WI38 (cell line): ENCODE data around the gene NBL1.
"Not testable (repeated sequence)": the region's sequence is repeated elsewhere in the genome, so short reads cannot be mapped to it uniquely, and the experiment has no call there.

Experiments
- H3K4me3 ChIP-seq: 2 replicates; pipeline ENCODE4 v1.5.1; 2011; ENCODE audit warnings: low read depth, mild to moderate bottlenecking, control low read depth, low read length
- TF ChIP-seq, protein P1 (sequence below): IDR thresholded peaks from 2 replicates; pipeline ENCODE4 v1.5.1; 2012; ENCODE audit warnings: low read depth, mild to moderate bottlenecking, control low read depth, low read length

Gene NBL1

GRCh38 chr1:19623523-19623922 is 20.6 kb upstream of the NBL1 start:
- no peak overlapping the region for H3K4me3 ChIP-seq
- TF ChIP-seq, protein P1, sequence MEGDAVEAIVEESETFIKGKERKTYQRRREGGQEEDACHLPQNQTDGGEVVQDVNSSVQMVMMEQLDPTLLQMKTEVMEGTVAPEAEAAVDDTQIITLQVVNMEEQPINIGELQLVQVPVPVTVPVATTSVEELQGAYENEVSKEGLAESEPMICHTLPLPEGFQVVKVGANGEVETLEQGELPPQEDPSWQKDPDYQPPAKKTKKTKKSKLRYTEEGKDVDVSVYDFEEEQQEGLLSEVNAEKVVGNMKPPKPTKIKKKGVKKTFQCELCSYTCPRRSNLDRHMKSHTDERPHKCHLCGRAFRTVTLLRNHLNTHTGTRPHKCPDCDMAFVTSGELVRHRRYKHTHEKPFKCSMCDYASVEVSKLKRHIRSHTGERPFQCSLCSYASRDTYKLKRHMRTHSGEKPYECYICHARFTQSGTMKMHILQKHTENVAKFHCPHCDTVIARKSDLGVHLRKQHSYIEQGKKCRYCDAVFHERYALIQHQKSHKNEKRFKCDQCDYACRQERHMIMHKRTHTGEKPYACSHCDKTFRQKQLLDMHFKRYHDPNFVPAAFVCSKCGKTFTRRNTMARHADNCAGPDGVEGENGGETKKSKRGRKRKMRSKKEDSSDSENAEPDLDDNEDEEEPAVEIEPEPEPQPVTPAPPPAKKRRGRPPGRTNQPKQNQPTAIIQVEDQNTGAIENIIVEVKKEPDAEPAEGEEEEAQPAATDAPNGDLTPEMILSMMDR: no peak

DNA sequence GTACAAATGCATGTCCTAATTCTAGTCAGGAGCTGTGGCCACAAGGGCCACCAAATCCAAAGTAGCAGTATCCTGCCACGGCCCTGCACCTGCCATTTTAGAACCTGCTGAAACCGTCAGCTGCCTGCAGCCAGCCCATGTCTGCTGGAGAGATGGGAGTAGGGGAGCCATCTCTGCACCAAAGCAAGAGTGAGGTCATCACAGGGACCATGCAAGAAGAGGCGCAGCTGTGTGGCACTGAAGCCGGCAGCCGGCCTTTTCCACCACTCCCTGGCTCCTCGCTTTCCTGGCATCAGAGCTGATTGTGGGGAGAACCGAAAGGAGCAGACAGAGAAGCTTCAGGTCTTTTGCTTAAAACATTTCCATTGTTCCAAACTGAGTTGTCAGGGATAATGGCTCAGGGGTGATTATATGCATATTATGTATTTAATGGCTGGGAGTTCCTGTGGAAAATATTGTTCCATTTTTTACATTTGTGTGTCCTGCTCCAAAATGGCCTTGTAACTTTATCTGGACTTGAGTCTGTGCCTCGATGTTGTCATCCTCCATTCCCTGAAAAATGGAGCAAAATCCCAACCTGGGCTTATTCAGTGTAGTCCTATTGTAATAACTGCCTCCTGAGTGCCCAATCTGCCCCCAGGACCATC is 18.7 kb upstream of the NBL1 start:
- H3K4me3 ChIP-seq: no peak overlapping the region
- TF ChIP-seq, protein P1: no peak

- TF ChIP-seq, protein P1: no peak
- no peak overlapping the region for H3K4me3 ChIP-seq
Observed at GRCh38 chr1:19628879-19629278, 15.2 kb upstream of the NBL1 start.

- no peak overlapping the region for H3K4me3 ChIP-seq
- TF ChIP-seq, protein P1: no peak
Observed at GRCh38 chr1:19629357-19629756, 14.8 kb upstream of the NBL1 start.

GRCh38 chr1:19630192-19630591 is 13.9 kb upstream of the NBL1 start:
- H3K4me3 ChIP-seq: not testable (repeated sequence)

DNA sequence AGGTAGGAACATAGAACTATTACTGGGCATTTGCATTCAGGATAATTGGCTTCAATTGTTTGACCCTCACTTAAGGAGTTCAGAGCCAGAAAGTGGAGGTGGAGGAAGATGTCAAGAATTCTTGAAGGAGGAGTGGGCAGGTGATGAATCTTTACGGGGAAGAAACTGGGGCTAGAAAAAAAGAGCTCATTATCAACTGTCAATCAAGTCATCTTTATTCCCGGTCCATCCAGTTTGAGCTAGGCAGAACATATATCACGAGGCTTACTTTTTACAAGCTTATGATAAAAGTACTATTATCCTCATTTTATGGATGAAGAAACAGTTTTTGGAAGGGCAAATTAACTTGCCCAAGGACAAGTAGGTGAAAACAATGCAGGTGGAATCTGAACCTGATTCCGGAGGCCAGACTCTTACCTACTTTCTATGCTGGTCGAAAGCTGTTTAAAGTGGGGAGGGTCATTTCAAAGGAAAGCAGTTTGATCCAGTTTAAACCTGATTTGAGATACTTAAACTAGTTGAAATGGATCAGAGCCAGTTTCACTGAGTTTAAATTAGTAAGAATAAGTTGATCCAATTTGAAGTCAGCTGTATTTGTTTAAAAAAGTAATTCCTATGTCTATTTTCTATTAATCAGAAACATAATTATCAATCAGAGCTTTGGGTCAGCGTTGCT is 13.3 kb upstream of the NBL1 start:
- TF ChIP-seq, protein P1: no peak
- no peak overlapping the region for H3K4me3 ChIP-seq

DNA sequence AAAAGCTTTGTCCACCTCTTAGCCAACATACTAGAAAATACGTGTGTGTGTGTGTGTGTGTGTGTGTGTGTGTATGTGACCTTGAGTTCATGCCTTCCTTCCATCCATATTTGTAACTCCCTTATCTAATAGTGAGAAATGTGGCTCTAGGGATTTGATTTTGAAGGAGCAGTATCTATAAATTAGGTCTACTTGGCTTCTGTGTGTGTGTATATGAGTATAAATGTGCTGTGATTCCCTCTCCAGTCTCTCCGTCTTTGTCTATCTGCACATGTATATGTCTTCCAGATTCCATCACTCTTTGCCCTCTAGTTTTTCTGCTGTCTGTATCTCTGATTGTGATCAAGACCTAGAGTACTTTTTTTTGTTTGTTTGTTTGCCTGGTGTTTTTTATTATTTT is 11.9 kb upstream of the NBL1 start:
- TF ChIP-seq, protein P1: no peak
- H3K4me3 ChIP-seq: no peak overlapping the region
